Middle frontal gyrus (tissue), 1 donor: ENCODE measurements around the gene ATAD3C.
A peak's percentile ranks its signal among the peaks of the same experiment; 100 is the strongest.
"Not testable (repeated sequence)": the region's sequence is repeated elsewhere in the genome, so short reads cannot be mapped to it uniquely, and the experiment has no call there.

Experiments used
- DNase-seq: peaks from one replicate; pipeline ENCODE4 v3.0.0-alpha.2; 2015; ENCODE audit warnings: low spot score; ENCODE audit errors: extremely low spot score

The ATAD3C gene

GRCh38 chr1:1504777-1505365, 55.4 kb downstream of the ATAD3C start:
- not testable (repeated sequence) for DNase-seq

GRCh38 chr1:1505366-1505798, 55.9 kb downstream of the ATAD3C start:
- DNase-seq: not testable (repeated sequence)

GRCh38 chr1:1505801-1506200, 56.3 kb downstream of the ATAD3C start:
- not testable (repeated sequence) for DNase-seq

GRCh38 chr1:1507305-1507704, 57.8 kb downstream of the ATAD3C start:
- DNase-seq: no peak

GRCh38 chr1:1508775-1509464, 59.4 kb downstream of the ATAD3C start:
- DNase-seq: not testable (repeated sequence)

GRCh38 chr1:1509465-1509850, 60.0 kb downstream of the ATAD3C start:
- DNase-seq: not testable (repeated sequence)

GRCh38 chr1:1510912-1511532, 61.5 kb downstream of the ATAD3C start:
- DNase-seq: no peak

GRCh38 chr1:1511533-1512285, 62.2 kb downstream of the ATAD3C start, which contains the start of gene ATAD3A:
TSS of gene ATAD3A (plus strand) at chr1:1512162. CDS start at chr1:1512269, 107 bp downstream.
- peak; percentile 95 for DNase-seq

GRCh38 chr1:1512425-1512824, 62.9 kb downstream of the ATAD3C start:
- not testable (repeated sequence) for DNase-seq

GRCh38 chr1:1513675-1514074, 64.2 kb downstream of the ATAD3C start:
- not testable (repeated sequence) for DNase-seq

GRCh38 chr1:1514376-1514775, 64.9 kb downstream of the ATAD3C start:
- not testable (repeated sequence) for DNase-seq

GRCh38 chr1:1516923-1517322, 67.4 kb downstream of the ATAD3C start:
- DNase-seq: not testable (repeated sequence)

GRCh38 chr1:1517973-1518620, 68.6 kb downstream of the ATAD3C start:
- DNase-seq: no peak

- not testable (repeated sequence) for DNase-seq
These were observed 69.1 kb downstream of the ATAD3C start for GRCh38 chr1:1518621-1519007.
